DMS153 treated with DMSO at 0.1 percent for 48 hours (cell line): ENCODE data around the gene RASL10B.

Source experiments
- DNase-seq: peaks from one replicate; lab custom pipeline; 2025; ENCODE audit not compliant: unreplicated experiment; lab: John Stamatoyannopoulos, UW

RASL10B gene

DNA sequence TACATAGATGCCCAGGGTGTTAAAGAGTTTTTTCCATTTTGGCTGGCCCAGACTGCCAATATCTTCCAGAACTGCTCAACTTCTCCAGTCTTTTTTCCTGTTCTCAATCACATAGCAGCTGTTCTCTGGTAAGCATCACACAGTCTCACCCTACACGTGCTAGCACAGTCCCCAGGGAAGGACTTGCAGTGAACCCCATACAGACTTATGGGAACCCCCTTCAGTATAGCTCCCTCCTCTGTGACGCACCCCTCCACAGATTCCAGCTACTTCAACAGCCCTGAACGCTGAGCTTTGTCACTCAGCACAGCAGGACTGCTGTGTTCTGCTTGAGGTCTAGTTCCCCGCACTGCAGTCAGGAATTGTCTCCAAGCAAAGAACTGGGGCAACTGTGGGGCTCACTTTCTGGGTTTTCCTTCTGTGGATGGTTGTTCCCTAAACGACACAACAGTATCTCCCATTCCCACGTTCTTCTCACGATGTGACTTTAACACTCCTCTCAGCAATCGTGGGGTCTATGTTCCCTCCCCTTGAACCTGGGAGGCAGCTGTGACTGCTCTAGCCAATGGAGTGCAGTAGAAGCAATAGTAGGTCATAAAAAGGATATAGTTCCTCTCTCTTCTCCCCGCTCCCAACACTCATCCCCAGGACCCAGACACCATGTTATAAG is 60.4 kb downstream of the RASL10B start:
- no peak for DNase-seq
